ENCODE measurements around the gene PLEKHO1.
A peak's percentile ranks its signal among the peaks of the same experiment; 100 is the strongest.
"Not testable (repeated sequence)": the region's sequence is repeated elsewhere in the genome, so short reads cannot be mapped to it uniquely, and the experiment has no call there.

The PLEKHO1 gene

DNA sequence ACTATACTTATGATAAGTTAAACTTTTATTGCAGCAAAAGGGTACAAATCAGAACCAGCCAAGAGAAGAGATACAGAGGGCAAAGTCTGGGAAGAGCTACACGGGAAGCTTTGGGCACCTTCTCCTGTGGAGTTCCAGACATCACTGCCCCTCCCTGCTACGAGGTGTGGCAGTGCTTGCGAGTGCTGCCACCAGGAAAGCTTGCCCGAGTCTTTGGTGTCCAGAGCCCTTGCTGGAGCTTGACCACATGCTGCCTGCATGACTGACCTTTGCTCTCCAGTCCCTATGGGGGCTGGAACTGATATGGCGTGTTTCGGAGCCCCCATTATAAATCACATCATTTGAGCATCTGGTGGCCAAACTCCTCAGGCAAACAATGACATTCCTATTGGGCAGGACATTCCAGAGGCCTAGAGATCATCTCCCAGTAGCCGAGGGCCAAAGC is 23.4 kb downstream of the PLEKHO1 start:
- DNase-seq (ENCODE audit: low read depth) = no peak

DNA sequence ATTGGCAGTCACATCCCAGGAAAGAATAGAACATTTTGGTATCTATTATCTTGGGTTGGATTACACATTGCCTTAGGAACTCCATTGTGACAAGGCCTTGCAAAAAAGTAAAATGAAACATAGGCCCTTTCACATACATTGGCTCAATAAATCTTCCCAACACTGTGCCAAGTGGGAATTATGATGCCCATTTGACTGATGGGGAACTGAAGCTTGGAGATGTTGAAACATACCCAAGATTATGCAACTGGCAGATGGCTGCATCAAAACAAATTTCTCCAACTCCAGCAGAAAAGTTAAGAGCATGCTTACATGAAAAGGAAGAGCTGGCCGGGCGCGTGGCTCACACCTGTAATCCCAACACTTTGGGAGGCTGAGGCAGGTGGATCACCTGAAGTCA is 26.9 kb downstream of the PLEKHO1 start:
- DNase-seq (ENCODE audit: low read depth) = peak; percentile 51

DNA sequence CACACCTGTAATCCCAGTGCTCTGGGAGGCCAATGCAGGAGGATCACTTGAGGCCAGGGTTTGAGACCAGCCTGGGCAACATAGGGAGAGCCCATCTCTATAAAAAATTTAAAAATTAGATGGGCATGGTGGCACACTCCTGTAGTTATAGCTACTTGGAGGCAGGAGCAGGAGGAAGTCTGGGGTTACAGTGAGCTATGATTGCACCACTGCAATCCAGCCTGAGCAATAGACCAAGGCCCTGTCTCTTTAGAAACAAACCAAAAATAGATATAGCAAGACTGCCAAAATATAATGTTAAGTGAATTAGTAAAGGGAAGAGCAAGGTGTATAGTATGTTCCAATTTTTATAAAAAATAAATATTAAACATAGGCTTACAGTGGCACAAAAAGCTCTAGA is 28.8 kb downstream of the PLEKHO1 start:
- no peak for DNase-seq (ENCODE audit: low read depth)

DNA sequence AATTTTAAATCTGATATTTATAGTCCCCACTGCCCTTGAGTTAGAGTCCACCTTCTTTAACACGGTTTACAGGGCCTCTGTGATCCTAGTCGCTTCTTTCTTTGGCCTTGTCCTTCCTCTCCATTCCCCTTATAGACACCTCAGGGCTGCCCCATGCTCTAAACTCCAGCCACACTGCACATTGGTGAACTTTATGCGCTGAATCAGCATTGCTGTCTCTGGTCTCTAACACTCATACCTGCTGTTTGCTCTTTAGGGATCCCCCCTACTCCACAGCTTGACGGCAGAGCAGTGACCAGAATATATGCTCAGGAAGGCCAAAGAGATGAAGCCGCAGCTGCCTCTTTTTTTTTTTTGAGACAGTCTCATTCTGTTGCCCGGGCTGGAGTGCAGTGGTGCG is 30.2 kb downstream of the PLEKHO1 start:
- DNase-seq (ENCODE audit: low read depth) = no peak

DNA sequence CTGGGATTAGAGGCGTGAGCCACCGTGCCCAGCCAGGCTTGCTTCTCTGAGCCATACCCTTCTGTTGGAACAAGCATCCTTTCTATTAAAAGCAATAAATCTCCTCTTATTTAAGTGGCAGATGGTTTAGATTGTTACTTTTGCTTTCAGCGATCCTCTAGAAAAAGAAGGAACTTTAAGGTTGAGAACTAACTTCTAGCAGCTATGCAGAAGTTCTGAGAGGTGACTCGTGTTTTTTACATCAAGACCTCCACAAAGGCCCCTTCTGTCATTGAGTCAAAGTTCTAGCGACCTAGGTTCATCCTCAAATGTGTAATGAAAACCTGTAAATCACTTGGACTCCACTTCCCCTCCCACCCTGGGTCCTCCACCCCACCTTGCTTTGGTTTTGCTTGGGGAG is 30.8 kb downstream of the PLEKHO1 start:
- no peak for DNase-seq (ENCODE audit: low read depth)

DNA sequence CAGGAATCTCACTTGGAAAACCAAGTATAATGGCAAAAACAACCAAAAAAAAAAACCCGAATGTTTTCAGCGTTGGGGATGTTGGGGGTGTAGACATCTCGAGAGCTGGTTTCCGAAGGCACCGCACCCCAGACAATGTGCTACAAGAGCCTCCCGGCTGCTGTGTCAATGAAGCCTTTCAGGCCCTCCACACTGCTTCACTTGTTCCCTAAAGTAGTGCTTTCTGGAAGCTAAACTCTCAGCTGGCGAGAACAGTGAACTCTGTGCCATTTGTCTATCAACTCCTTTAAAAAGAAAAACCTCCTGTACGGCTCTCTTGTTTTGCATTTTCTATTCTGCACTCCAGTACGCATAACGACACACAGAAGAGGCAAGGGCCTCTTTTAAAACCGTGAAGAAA is 32.5 kb downstream of the PLEKHO1 start:
- DNase-seq (ENCODE audit: low read depth) = no peak

DNA sequence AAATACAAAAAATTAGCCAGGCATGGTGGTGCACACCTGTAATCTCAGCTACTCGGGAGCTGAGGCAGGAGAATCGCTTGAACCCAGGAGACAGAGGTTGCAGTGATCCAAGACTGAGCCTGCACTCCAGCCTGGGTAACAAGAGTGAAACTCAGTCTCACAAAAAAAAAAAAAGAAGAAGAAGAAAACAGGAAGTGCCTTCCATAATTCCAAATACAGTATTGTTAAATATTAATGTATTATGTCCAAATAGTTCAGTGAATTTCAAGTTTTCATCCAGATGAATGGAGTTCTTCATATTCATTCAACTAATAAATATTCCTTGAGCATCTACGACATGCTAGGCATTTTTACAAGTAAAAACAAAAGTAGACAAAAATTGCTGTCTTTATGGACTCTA is 33.3 kb downstream of the PLEKHO1 start:
- DNase-seq (ENCODE audit: low read depth) = no peak

DNA sequence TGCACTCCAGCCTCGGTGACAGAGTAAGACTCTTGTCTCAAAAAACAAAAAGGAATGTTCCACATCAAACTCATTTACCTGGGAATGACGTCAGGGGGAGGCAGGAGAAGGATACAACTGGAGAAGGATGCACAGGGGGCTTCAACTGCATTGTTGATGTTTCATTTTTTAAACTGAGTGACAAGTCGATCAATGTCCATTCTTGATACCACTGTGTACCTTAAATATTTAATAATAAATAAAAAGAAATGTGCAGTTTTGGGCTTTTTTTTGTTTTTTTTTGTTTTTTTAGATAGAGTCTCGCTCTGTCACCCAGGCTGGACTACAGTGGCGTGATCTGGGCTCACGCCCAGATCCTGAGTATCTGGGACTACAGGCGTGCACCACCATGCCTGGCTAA is 35.8 kb downstream of the PLEKHO1 start:
- DNase-seq (ENCODE audit: low read depth) = no peak

DNA sequence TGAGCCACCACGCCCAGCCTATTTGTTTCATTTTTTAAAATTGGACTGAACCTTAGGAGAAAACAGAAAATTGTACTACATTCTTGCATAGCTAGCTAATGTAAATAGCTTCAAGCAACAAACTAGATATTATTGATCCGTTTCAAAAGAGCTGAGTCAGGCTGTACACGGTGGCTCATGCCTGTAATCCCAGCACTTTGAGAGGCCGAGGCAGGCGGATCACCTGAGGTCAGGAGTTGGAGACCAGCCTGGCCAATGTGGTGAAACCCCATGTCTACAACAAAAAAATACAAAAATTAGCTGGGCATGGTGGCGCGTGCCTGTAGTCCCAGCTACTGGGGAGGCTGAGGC is 36.7 kb downstream of the PLEKHO1 start:
- not testable (repeated sequence) for DNase-seq (ENCODE audit: low read depth)

DNA sequence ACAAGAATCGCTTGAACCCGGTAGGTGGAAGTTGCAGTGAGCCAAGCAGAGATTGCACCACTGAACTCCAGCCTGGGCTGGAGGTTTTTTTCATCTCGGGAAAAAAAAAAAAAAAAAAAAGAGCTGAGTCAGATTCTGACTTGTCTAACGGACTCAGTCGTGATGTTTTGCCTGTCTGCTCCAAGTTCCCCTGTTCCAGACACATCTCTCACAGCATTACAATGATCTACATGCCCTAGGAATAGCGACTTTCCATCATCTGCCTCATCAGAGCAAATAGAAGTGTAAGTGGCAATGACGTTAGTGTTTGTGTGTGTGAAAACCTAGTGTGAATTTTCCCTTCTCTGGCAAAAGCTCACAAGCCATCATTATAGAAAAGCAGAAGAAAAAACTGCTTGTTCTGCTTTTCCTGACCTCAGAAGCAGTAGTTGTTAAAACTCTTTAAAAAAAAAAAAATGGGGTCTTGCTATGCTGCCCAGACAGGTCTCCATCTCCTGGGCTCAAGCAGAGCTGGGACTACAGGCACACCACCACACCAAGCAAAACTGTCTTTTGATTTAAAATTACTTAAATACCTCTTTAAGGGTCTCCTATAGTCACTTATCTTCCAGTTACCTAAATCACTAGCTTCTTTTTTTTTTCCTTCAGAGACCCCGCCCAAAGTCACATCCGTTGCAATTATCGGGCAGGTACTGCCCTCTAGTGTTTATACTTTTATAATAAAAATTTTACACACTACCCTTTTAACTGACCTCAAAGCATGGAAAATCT is 37.3 kb downstream of the PLEKHO1 start:
- DNase-seq (ENCODE audit: low read depth) = peak; percentile 49

DNA sequence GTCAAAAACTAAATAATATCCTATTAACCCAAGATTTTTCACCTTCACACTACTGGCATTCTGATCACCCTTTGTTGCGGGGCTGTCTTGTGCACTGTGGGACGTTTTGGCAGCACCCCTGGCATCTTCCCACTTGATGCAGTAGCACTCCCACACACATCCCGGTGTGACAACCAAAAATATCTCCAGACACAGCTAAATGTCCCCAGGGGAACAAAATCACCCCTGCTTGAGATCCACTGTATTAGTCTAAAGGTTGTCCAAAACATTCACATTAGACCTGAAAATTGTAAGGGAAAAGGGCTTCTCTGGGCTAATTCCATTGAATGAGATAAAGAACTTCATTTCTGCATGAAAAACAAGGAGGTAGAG is 37.8 kb downstream of the PLEKHO1 start:
- DNase-seq (ENCODE audit: low read depth) = no peak

DNA sequence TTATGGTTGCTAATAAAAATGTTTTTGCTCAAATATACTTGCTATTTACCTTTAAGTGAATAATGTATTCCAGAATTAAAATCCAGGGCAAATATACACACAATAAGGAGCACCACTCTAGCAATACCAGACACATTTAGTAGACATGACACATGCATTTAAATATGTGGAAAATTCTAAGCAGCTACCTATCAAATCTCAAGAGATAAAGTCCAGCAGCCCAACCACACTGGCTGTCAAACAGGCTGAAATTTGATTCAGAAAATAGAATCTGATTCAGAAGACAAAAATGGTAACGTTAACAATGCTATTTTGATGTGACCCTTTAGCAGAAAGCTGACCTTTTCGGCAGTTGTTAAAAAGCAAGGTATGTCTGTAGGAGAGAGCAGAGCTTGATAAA is 42.3 kb downstream of the PLEKHO1 start:
- no peak for DNase-seq (ENCODE audit: low read depth)

DNA sequence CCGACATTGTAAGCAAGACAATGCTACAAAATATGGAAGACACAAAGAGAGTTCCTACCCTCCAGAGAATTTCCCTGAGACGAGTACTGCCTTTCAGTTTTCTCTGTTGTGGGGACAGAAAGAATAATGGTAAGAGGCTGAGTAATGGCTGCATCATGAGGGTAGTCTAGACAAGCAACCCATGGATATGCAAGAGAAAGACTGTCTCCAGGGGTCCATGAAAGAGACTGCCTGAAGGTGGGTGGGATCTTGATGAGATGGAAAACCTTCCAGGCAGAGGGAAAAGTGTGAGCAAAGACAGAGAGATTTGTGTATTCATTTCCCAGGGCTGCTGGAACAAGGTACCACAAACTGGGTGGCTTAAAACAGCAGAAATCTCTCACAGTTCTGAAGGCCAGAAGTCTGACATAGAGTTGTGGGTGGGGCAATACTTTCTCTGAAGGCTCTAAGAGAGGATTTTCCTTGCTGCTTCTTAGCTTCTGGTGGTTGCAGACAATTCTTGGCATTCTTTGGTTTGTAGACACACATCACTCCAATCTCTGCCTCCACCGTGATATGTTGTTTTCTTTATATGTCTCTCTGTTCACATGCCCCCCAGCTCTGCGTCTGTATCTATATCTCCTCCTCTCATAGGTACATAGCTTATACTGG is 44.8 kb downstream of the PLEKHO1 start:
- DNase-seq (ENCODE audit: low read depth) = no peak

DNA sequence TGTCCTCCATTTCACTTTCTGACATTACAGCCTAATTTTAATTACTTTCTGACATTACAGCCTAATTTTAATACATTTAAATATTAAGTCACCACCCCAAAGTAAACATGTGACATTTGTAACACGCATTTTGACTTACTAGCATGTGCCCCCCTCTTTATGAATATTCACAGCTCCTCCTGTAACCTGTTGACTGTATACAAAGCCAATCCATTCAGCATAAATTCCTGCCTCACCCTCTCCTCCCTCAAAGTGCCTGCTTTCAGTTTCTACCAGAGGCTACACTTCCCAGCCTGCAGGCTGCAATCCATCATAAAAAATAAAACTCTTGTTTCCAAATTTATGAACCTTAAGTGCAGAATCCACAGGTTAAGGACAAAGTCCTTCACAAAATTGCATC is 46.7 kb downstream of the PLEKHO1 start:
- DNase-seq (ENCODE audit: low read depth) = no peak

DNA sequence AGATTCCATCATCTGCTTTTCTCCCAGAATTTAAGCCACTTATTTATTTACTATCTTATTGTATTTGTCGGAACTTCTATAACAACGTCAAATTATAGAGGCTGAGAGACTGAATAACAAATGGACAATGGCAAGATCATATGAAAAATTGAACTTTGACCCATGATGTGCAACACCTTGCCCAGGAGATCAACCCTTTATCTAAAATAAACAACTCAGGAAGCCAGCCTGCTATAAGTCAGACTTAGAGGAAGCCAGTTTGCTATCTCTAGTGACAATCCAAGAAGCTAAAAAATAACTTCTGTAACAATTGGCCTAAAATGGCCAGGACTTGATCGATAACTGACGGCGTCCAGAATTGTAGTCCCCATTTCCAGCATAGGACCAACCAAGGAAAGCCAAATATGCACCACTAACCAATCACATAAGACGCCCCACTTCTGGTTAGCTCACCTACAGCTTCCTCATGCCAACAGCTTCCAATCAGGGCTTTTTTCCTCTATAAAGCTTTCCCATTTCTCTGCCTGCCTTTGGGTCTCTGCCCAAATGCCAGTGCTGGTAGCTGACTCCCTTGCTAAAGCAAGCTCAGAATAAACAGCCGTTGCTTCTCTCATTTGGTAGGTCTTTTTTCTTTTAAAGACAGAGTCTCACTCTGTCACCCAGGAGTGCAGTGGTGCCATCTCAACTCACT is 57.7 kb downstream of the PLEKHO1 start:
- no peak for DNase-seq (ENCODE audit: low read depth)

DNA sequence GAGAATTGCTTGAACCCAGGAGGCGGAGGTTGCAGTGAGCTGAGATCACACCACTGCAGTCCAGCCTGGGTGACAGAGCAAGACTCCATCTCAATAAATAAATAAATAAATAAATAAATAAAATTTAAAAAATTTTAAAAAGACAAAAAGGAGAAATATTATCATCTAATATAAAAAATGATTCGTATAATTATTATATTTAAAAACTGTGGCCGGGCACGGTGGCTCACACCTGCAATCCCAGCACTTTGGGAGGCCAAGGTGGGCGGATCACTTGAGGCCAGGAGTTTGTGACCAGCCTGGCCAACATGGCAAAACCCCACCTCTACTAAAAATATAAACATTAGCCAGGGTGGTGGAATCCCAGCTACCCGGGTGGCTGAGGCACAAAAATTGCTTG is 58.7 kb downstream of the PLEKHO1 start:
- DNase-seq (ENCODE audit: low read depth) = not testable (repeated sequence)
